WTC11 (cell line): ENCODE data around the gene LDB3. TPM values are rescaled to one million over a fixed set of nuclear protein-coding genes. Genes with fewer than 3 reads are reported as not detected.

Experiments used
- ATAC-seq: fragments of 200-7000 bp; cut with Tn5 transposase; 2 replicates; pipeline ENCODE4 v1.10.0; 2021; ENCODE audit warnings: mild to moderate bottlenecking, moderate library complexity
- CTCF ChIA-PET: fragments of 300-600 bp; sonication (Branson Sonifier 250); formaldehyde crosslinking; loops from one replicate; lab custom pipeline; 2021; ENCODE audit warnings: antibody characterized with exemption; lab: Charles Lee
- POLR2A ChIA-PET: fragments of 350-600 bp; sonication (Branson Sonifier 250); formaldehyde crosslinking; loops from one replicate; lab custom pipeline; 2021; ENCODE audit warnings: antibody characterized with exemption; lab: Charles Lee
- DNase-seq: peaks from one replicate; pipeline ENCODE4 v3.0.0; 2021; ENCODE audit warnings: low spot score
- H3K27ac Mint-ChIP-seq: 2 replicates; pipeline ENCODE4 v1.8.0; 2021; ENCODE audit warnings: mixed read lengths
- H3K27me3 Mint-ChIP-seq: 2 replicates; pipeline ENCODE4 v1.8.0; 2021; ENCODE audit warnings: low read depth, mild to moderate bottlenecking, moderate library complexity, mixed read lengths
- H3K36me3 Mint-ChIP-seq: 2 replicates; pipeline ENCODE4 v1.8.0; 2021; ENCODE audit warnings: mixed read lengths
- H3K4me1 Mint-ChIP-seq: 2 replicates; pipeline ENCODE4 v1.8.0; 2022; ENCODE audit warnings: mixed read lengths
- H3K4me3 Mint-ChIP-seq: 2 replicates; pipeline ENCODE4 v1.8.0; 2021; ENCODE audit warnings: mild to moderate bottlenecking, moderate library complexity, mixed read lengths
- H3K9me3 Mint-ChIP-seq: 2 replicates; pipeline ENCODE4 v1.8.0; 2021; ENCODE audit warnings: mixed read lengths
- GABPB1 ChIP-seq: sonication (generic); formaldehyde crosslinking; IDR thresholded peaks from 2 replicates; pipeline ENCODE4 v1.8.1; 2023; ENCODE audit warnings: mild to moderate bottlenecking, missing genetic modification reagents
- GRHL2 ChIP-seq: fragments of 250-450 bp; sonication (Bioruptor Pico); IDR thresholded peaks from 2 replicates; pipeline ENCODE4 v1.8.0; 2022; ENCODE audit warnings: mild to moderate bottlenecking, moderate library complexity; ENCODE audit not compliant: insufficient replicate concordance, severe bottlenecking
- PRRX2 ChIP-seq: fragments of 250-450 bp; sonication (Bioruptor Pico); IDR thresholded peaks from 2 replicates; pipeline ENCODE4 v1.8.0; 2021; ENCODE audit warnings: mild to moderate bottlenecking
- ZNF263 ChIP-seq: sonication (generic); formaldehyde crosslinking; IDR thresholded peaks from 2 replicates; pipeline ENCODE4 v1.8.1; 2022; ENCODE audit warnings: low read depth, mild to moderate bottlenecking, moderate library complexity, missing genetic modification reagents
- ZNF317 ChIP-seq: sonication (generic); formaldehyde crosslinking; IDR thresholded peaks from 2 replicates; pipeline ENCODE4 v1.8.1; 2023; ENCODE audit warnings: low read depth, mild to moderate bottlenecking, moderate library complexity, missing genetic modification reagents, borderline replicate concordance
- total RNA-seq: library from RNA; stranded (reverse); gene quantifications from 3 replicates; pipeline ENCODE4 v1.2.3, GENCODE V29; 2021
- TF ChIP-seq, protein P1 (sequence below): sonication (generic); formaldehyde crosslinking; IDR thresholded peaks from 2 replicates; pipeline ENCODE4 v1.8.1; 2022; ENCODE audit warnings: missing genetic modification reagents, borderline replicate concordance
- TF ChIP-seq, protein P2 (sequence below): sonication (generic); formaldehyde crosslinking; IDR thresholded peaks from 2 replicates; pipeline ENCODE4 v1.8.1; 2023; ENCODE audit warnings: mild to moderate bottlenecking, missing genetic modification reagents
- TF ChIP-seq, protein P3 (sequence below): sonication (generic); formaldehyde crosslinking; IDR thresholded peaks from 2 replicates; pipeline ENCODE4 v1.8.0; 2022; ENCODE audit warnings: mild to moderate bottlenecking, missing genetic modification reagents
- TF ChIP-seq, protein P4 (sequence below): sonication (generic); formaldehyde crosslinking; IDR thresholded peaks from 2 replicates; pipeline ENCODE4 v1.8.0; 2022; ENCODE audit warnings: mild to moderate bottlenecking, missing genetic modification reagents
- TF ChIP-seq, protein P5 (sequence below): sonication (generic); formaldehyde crosslinking; IDR thresholded peaks from 2 replicates; pipeline ENCODE4 v1.8.1; 2023; ENCODE audit warnings: mild to moderate bottlenecking, missing genetic modification reagents

Gene LDB3
- total RNA-seq, 1 experiment from 2014 or later, result 0.42 TPM

DNA sequence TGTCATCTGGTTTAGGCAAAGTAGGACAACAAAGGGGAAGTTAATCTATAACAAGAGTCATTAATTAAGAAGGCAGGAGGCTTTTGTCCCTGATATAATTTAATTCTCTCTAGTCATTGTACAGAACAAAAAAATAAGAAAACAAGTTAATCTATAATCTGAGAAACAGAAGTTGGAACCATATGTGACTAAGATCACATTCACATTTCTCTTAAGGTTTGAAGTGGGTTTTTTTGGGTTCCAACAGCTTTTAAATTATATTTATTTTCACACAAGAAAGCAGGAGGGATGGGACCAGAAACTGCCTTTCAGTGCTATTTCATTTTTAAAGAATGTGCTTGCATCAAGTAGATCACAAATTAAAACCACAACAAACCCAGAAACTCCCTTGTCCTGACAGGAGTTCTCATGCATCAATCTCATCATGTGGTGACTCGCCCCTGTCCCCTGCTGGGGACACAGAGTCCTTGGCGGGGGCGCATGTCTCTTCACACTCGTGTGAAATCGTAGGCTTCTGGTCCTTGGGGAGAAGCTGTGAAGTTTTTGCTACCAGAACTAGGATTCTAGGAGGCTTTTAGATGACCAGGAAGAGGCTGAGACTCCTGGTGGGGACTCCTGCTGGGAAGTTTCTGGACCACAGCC is 24.0 kb upstream of the LDB3 start:
- Mint-ChIP-seq H3K27me3 (no peaks in the 10 kb centered on the region), H3K4me3 (no peak overlapping the region), H3K9me3 (peaks cover 23% of the 10 kb centered on the region), H3K36me3 (peaks cover 9% of the 10 kb centered on the region; the same call in 1 of the 2 replicates), H3K4me1 (peaks cover 6% of the 10 kb centered on the region)
- no peak for DNase-seq
- ATAC-seq, result peak; percentile 73
- TF ChIP-seq, protein P1, sequence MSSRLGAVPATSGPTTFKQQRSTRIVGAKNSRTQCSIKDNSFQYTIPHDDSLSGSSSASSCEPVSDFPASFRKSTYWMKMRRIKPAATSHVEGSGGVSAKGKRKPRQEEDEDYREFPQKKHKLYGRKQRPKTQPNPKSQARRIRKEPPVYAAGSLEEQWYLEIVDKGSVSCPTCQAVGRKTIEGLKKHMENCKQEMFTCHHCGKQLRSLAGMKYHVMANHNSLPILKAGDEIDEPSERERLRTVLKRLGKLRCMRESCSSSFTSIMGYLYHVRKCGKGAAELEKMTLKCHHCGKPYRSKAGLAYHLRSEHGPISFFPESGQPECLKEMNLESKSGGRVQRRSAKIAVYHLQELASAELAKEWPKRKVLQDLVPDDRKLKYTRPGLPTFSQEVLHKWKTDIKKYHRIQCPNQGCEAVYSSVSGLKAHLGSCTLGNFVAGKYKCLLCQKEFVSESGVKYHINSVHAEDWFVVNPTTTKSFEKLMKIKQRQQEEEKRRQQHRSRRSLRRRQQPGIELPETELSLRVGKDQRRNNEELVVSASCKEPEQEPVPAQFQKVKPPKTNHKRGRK (CRISPR knock-in tag), result no peak
- TF ChIP-seq, protein P2, sequence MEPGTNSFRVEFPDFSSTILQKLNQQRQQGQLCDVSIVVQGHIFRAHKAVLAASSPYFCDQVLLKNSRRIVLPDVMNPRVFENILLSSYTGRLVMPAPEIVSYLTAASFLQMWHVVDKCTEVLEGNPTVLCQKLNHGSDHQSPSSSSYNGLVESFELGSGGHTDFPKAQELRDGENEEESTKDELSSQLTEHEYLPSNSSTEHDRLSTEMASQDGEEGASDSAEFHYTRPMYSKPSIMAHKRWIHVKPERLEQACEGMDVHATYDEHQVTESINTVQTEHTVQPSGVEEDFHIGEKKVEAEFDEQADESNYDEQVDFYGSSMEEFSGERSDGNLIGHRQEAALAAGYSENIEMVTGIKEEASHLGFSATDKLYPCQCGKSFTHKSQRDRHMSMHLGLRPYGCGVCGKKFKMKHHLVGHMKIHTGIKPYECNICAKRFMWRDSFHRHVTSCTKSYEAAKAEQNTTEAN (CRISPR knock-in tag), result no peak
- TF ChIP-seq PRRX2 (CRISPR knock-in tag) (no peak), GRHL2 (CRISPR knock-in tag) (no peak), GABPB1 (CRISPR knock-in tag) (no peak), ZNF263 (no peak), ZNF317 (no peak)
- TF ChIP-seq, protein P3, sequence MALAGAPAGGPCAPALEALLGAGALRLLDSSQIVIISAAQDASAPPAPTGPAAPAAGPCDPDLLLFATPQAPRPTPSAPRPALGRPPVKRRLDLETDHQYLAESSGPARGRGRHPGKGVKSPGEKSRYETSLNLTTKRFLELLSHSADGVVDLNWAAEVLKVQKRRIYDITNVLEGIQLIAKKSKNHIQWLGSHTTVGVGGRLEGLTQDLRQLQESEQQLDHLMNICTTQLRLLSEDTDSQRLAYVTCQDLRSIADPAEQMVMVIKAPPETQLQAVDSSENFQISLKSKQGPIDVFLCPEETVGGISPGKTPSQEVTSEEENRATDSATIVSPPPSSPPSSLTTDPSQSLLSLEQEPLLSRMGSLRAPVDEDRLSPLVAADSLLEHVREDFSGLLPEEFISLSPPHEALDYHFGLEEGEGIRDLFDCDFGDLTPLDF, result no peak
- TF ChIP-seq, all 79 proteins: peak for 0
- H3K27ac Mint-ChIP-seq, result no peak overlapping the region
- CTCF ChIA-PET, result interaction anchor here (0.5 to 2.0 kb wide), 9 partner anchors 11 to 255 kb away, joined by 3 to 17 read pairs (median 3); no protein-coding TSS in a partner anchor
- POLR2A ChIA-PET, result no interaction called here

DNA sequence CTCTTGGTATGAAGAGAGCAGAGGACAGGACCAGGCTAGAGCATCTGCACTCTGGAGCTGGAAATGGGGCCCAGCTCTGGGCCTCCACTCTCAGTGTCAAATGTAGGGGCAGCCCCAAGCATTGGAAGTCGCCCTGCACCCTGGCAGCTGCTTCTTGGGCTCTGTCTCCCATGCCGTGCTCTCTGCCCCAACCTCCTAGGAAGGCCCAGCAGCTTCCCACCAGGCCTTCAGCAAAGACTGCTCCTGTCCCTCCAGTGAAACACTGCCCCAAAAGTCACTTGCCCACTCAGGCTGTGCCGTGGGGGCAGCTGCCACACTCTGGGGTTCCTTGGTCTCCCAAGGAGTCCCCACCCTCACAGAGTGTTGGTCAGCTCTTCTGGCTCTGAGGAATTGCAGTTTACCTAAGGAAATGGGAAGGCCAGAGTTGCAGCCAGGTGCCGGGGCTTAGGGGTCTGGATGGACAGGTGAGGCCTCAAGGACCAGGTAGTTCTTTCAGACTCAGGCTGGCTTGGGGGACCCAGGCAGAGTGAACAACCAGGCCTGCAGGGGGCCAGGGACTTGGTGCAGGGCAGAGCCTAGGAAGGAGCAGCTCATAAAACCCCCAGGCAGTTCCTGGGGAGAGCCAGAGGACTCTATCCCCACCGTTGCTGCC is 23.4 kb upstream of the LDB3 start:
- CTCF ChIA-PET, result interaction anchor here (0.5 to 2.0 kb wide), 10 partner anchors 12 to 256 kb away, joined by 3 to 17 read pairs (median 3); no protein-coding TSS in a partner anchor
- TF ChIP-seq, protein P4, sequence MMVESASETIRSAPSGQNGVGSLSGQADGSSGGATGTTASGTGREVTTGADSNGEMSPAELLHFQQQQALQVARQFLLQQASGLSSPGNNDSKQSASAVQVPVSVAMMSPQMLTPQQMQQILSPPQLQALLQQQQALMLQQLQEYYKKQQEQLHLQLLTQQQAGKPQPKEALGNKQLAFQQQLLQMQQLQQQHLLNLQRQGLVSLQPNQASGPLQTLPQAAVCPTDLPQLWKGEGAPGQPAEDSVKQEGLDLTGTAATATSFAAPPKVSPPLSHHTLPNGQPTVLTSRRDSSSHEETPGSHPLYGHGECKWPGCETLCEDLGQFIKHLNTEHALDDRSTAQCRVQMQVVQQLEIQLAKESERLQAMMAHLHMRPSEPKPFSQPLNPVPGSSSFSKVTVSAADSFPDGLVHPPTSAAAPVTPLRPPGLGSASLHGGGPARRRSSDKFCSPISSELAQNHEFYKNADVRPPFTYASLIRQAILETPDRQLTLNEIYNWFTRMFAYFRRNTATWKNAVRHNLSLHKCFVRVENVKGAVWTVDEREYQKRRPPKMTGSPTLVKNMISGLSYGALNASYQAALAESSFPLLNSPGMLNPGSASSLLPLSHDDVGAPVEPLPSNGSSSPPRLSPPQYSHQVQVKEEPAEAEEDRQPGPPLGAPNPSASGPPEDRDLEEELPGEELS (CRISPR knock-in tag), result no peak
- TF ChIP-seq, protein P5, sequence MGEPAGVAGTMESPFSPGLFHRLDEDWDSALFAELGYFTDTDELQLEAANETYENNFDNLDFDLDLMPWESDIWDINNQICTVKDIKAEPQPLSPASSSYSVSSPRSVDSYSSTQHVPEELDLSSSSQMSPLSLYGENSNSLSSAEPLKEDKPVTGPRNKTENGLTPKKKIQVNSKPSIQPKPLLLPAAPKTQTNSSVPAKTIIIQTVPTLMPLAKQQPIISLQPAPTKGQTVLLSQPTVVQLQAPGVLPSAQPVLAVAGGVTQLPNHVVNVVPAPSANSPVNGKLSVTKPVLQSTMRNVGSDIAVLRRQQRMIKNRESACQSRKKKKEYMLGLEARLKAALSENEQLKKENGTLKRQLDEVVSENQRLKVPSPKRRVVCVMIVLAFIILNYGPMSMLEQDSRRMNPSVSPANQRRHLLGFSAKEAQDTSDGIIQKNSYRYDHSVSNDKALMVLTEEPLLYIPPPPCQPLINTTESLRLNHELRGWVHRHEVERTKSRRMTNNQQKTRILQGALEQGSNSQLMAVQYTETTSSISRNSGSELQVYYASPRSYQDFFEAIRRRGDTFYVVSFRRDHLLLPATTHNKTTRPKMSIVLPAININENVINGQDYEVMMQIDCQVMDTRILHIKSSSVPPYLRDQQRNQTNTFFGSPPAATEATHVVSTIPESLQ (CRISPR knock-in tag), result no peak
- H3K36me3 Mint-ChIP-seq, result peaks cover 9% of the 10 kb centered on the region; the same call in 1 of the 2 replicates

More for the DNA sequence above, 23.4 kb upstream of the LDB3 start:
- no peak for DNase-seq
- POLR2A ChIA-PET, result interaction anchor here (0.7 kb wide), 1 partner anchor 151 kb away, joined by 3 read pairs; no protein-coding TSS in a partner anchor
- Mint-ChIP-seq H3K27ac (no peak overlapping the region), H3K4me3 (no peak overlapping the region), H3K4me1 (peaks cover 6% of the 10 kb centered on the region), H3K9me3 (peaks cover 22% of the 10 kb centered on the region), H3K27me3 (no peaks in the 10 kb centered on the region)
- ATAC-seq, result no peak; the same call in 1 of the 2 replicates
